GM12878 (cell line): ENCODE results near the gene LAS1L. TPM values are rescaled to one million over a fixed set of nuclear protein-coding genes. Genes with fewer than 3 reads are reported as not detected.

ENCODE experiments used
- ATF7 ChIP-seq: fragments of 450-650 bp; IDR thresholded peaks from 2 replicates; pipeline ENCODE4 v1.6.1; 2016; ENCODE audit warnings: low read depth, mild to moderate bottlenecking
- BHLHE40 ChIP-seq, 2 experiments: fragments of 450-650 bp in 1 of 2; IDR thresholded peaks; 2 replicates each; pipeline ENCODE4 v1.6.1; 2011 to 2017; ENCODE audit warnings: low read depth in 2 of 2, borderline replicate concordance in 1 of 2, improper control_type of control experiment in 1 of 2, low read length in 1 of 2, mild to moderate bottlenecking in 1 of 2
- CBX5 ChIP-seq: sonication (generic); IDR thresholded peaks from 2 replicates; pipeline ENCODE4 v1.6.1; 2016; ENCODE audit warnings: low read depth, moderate library complexity, mild to moderate bottlenecking, inconsistent platforms
- CREM ChIP-seq: IDR thresholded peaks from 2 replicates; pipeline ENCODE4 v1.6.1; 2014; ENCODE audit warnings: antibody characterized with exemption, low read depth
- GATAD2B ChIP-seq: fragments of 450-650 bp; conservative IDR thresholded peaks from 2 replicates; pipeline ENCODE4 v1.6.1; 2017; ENCODE audit warnings: low read depth, mild to moderate bottlenecking, moderate library complexity
- HDAC2 ChIP-seq: fragments of 200-600 bp; sonication (generic); IDR thresholded peaks from 2 replicates; pipeline ENCODE4 v1.6.1; 2017
- IKZF2 ChIP-seq, 2 experiments: fragments of 450-650 bp; IDR thresholded peaks; 2 replicates each; pipeline ENCODE4 v1.6.1; 2017; ENCODE audit warnings: mild to moderate bottlenecking in 2 of 2, moderate library complexity in 2 of 2
- IRF5 ChIP-seq: fragments of 450-650 bp; IDR thresholded peaks from 2 replicates; pipeline ENCODE4 v1.6.1; 2017; ENCODE audit warnings: borderline replicate concordance
- KAT2A ChIP-seq: conservative IDR thresholded peaks from 2 replicates; pipeline ENCODE4 v1.6.1; 2011; ENCODE audit warnings: low read depth, low read length; ENCODE audit not compliant: control insufficient read depth
- KDM1A ChIP-seq: fragments of 200-600 bp; sonication (generic); IDR thresholded peaks from 2 replicates; pipeline ENCODE4 v1.6.1; 2016; ENCODE audit warnings: borderline replicate concordance
- MTA2 ChIP-seq: fragments of 450-650 bp; IDR thresholded peaks from 2 replicates; pipeline ENCODE4 v1.6.1; 2016; ENCODE audit warnings: low read depth, mild to moderate bottlenecking, moderate library complexity
- NKRF ChIP-seq: fragments of 450-650 bp; conservative IDR thresholded peaks from 2 replicates; pipeline ENCODE4 v1.6.1; 2017; ENCODE audit warnings: mild to moderate bottlenecking, moderate library complexity
- NRF1 ChIP-seq: conservative IDR thresholded peaks from 2 replicates; pipeline ENCODE4 v1.6.1; 2011; ENCODE audit warnings: mild to moderate bottlenecking, low read depth, low read length, improper control_type of control experiment
- POLR2A ChIP-seq: IDR thresholded peaks from 2 replicates; pipeline ENCODE4 v1.6.1; 2011; ENCODE audit warnings: low read depth, mild to moderate bottlenecking, low read length
- SIN3A ChIP-seq: IDR thresholded peaks from 2 replicates; pipeline ENCODE4 v1.6.1; 2012; ENCODE audit warnings: low read depth, low read length, improper control_type of control experiment
- STAT1 ChIP-seq: fragments of 450-650 bp; conservative IDR thresholded peaks from 2 replicates; pipeline ENCODE4 v1.6.1; 2014; ENCODE audit warnings: antibody characterized with exemption, mild to moderate bottlenecking
- SUZ12 ChIP-seq: fragments of 200-600 bp; sonication (generic); IDR thresholded peaks from one replicate; pipeline ENCODE4 v1.6.1; 2018; ENCODE audit warnings: antibody characterized with exemption, mild to moderate bottlenecking; ENCODE audit not compliant: unreplicated experiment
- TAF1 ChIP-seq: IDR thresholded peaks from 2 replicates; pipeline ENCODE4 v1.6.1; 2011; ENCODE audit warnings: mild to moderate bottlenecking, low read depth, low read length, borderline replicate concordance
- ZBTB40 ChIP-seq: fragments of 450-650 bp; IDR thresholded peaks from 2 replicates; pipeline ENCODE4 v1.6.1; 2016; ENCODE audit warnings: mild to moderate bottlenecking, moderate library complexity, borderline replicate concordance
- polyA plus RNA-seq, 11 experiments: library from polyadenylated mRNA; depleted of rRNA in 4 of 11; unstranded in 6 of 11; stranded (reverse) in 5 of 11; fragments of >200 nt; fragmentation: Nextera tagmentation in 4 of 11; fragmentation: Illumina TruSeq in 1 of 11; extraction: Ambion mirVana in 4 of 11; extraction: Trizol in 1 of 11; gene quantifications; 1 replicate in 1 of 11; 2 replicates in 10 of 11; pipeline versions ENCODE4 v1.2.1 to v1.2.3, GENCODE V29; 2011 to 2016; ENCODE audit warnings: inconsistent platforms in 2 of 11, missing spikeins in 2 of 11, low read depth in 1 of 11
- total RNA-seq, 4 experiments: library from RNA; depleted of rRNA in 3 of 4; stranded (reverse); fragments of >200 nt in 3 of 4; fragmentation: Illumina TruSeq in 1 of 4; extraction: Trizol in 1 of 4; gene quantifications; 2 replicates each; pipeline versions ENCODE4 v1.2.1 to v1.2.3, GENCODE V29; 2013 to 2021

LAS1L gene
- total and polyA plus RNA-seq, 10 of the 15 experiments (the other 5 are each of a cell fraction or from before 2014, with no cell fraction given) = 27.4 to 100 (median 56.4) TPM

GRCh38 chrX:65534450-65535292 lies at the start of gene LAS1L (continued):
- TF ChIP-seq NRF1 = no peak
- TF ChIP-seq IKZF2 (IDR thresholded peaks at IDR 0.05) = 0 out of 4 replicates have a peak, but pooled peaks of 1 of the 2 experiments have one; percentile 23
- TF ChIP-seq STAT1 = peak; percentile 68; the same call in 1 of the 2 replicates
- peak; percentile 99 for TF ChIP-seq ZBTB40
- TF ChIP-seq CBX5 = 0 out of 2 replicates have a peak, but pooled peaks have one; percentile 69
- TF ChIP-seq BHLHE40 (IDR thresholded peaks at IDR 0.05; ENCODE audit: borderline replicate concordance in 1 of 2, low read depth in 2 of 2, low read length in 1 of 2) = no peak
- TF ChIP-seq HDAC2 = no peak
- TF ChIP-seq SIN3A = 0 out of 2 replicates have a peak, but pooled peaks have one; percentile 64
- TF ChIP-seq CREM = peak; percentile 83
- no peak for TF ChIP-seq SUZ12
- TF ChIP-seq TAF1 = peak; percentile 89
- TF ChIP-seq KDM1A = no peak
- TF ChIP-seq IRF5 = no peak
- TF ChIP-seq KAT2A = no peak
- peak; percentile 89 for TF ChIP-seq MTA2
- TF ChIP-seq ATF7 = peak; percentile 83
- TF ChIP-seq GATAD2B = no peak
- TF ChIP-seq POLR2A = peak; percentile 94
- TF ChIP-seq NKRF = peak; percentile 46; the same call in 1 of the 2 replicates
